ENCODE measurements around the gene MYO10.

The MYO10 gene

DNA sequence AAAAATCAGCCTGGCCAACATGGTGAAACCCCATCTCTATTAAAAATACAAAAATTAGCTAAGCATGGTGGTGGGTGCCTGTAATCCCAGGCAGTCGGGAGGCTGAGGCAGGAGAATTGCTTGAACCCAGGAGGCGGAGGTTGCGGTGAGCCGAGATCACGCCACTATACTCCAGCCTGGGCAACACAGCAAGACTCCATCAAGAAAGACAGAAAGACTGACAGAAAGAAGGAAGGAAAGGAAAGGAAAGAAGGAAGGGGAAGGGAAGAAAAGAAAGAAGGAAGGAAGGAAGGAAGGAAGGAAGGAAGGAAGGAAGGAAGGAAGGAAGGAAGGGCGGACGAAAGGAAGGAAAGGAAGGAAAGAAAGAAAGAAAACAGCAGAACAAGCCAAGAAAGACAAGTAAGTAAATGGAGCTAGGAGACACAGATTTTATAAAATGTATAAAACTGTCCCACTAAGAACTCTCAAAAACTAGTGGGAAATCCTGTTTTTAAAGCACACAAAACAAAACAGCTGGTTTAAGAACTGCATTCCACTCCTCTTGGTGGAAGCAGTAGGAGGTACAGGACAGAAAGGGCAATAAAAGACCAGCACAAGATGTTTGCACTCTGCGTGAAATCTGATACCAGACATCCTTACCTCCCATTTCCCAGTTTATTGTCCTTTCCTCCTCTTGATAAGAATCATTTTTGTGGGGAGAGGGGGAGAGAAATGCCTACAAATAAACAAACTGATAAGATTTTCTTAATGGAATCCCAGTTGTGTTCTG is 46.7 kb downstream of the MYO10 start:
- TF ChIP-seq, protein P1, sequence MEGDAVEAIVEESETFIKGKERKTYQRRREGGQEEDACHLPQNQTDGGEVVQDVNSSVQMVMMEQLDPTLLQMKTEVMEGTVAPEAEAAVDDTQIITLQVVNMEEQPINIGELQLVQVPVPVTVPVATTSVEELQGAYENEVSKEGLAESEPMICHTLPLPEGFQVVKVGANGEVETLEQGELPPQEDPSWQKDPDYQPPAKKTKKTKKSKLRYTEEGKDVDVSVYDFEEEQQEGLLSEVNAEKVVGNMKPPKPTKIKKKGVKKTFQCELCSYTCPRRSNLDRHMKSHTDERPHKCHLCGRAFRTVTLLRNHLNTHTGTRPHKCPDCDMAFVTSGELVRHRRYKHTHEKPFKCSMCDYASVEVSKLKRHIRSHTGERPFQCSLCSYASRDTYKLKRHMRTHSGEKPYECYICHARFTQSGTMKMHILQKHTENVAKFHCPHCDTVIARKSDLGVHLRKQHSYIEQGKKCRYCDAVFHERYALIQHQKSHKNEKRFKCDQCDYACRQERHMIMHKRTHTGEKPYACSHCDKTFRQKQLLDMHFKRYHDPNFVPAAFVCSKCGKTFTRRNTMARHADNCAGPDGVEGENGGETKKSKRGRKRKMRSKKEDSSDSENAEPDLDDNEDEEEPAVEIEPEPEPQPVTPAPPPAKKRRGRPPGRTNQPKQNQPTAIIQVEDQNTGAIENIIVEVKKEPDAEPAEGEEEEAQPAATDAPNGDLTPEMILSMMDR (IDR thresholded peaks at IDR 0.05; ENCODE audit: insufficient read depth, low read length, poor library complexity, severe bottlenecking): no peak
- Histone ChIP-seq H3K27me3 (replicated peaks; ENCODE audit: control insufficient read depth, insufficient read depth, low read length) (no peaks in the 10 kb centered on the region), H3K36me3 (ENCODE audit: control insufficient read depth, insufficient read depth, low read length) (no peaks in the 10 kb centered on the region), H3K4me3 (replicated peaks; ENCODE audit: low read depth, low read length) (no peak overlapping the region)
- DNase-seq (ENCODE audit: extremely low read depth, insufficient read length): no peak

DNA sequence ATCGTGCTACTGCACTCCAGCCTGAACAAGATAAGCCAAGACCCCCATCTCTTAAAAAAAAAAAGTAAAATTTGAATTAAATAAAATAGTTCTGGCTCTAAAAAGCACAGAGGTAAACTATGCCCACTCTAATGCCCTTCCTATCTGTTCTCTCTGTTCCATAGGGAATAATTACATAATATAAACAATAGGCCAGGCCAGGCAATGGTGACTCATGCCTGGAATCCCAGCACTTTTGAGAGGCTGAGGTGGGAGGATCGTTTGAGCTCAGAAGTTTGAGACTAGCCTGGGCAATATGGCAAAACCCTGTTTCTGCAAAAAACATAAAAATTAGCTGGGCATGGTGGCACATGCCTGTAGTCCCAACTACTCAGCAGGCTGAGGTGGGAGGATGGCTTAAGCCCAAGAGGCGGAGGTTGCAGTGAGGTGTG is 47.4 kb downstream of the MYO10 start:
- DNase-seq (ENCODE audit: extremely low read depth, insufficient read length): no peak
- H3K4me3 ChIP-seq (replicated peaks; ENCODE audit: low read depth, low read length): no peak overlapping the region
- TF ChIP-seq, protein P1 (IDR thresholded peaks at IDR 0.05; ENCODE audit: insufficient read depth, low read length, poor library complexity, severe bottlenecking): no peak
- H3K27me3 ChIP-seq (replicated peaks; ENCODE audit: control insufficient read depth, insufficient read depth, low read length): no peaks in the 10 kb centered on the region
- no peaks in the 10 kb centered on the region for H3K36me3 ChIP-seq (ENCODE audit: control insufficient read depth, insufficient read depth, low read length)

DNA sequence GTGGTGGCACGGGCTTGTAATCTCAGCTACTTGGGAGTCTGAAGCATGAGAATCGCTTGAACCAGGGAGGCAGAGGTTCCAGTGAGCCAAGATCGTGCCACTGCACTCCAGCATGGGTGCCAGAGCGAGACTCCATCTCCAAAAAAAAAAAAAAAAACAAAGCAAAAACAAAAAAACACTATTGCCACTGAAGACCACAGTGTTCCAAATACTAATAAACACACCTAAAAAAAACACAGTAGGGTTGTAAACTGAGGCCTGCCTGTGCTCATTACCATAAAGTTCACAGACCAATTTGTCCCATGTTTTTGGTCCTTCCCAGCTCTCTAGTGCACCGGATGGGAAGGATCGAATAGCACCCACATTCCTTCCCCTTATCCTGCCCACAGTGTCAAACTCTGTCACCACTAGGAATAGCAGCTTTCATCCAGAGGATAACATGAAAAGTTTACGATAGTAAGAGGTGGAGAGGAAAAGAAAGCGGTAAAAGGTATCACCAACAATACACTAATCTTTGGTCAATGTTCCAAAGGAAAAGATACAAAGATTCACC is 49.2 kb downstream of the MYO10 start:
- Histone ChIP-seq H3K36me3 (ENCODE audit: control insufficient read depth, insufficient read depth, low read length) (no peaks in the 10 kb centered on the region), H3K27me3 (replicated peaks; ENCODE audit: control insufficient read depth, insufficient read depth, low read length) (no peaks in the 10 kb centered on the region), H3K4me3 (replicated peaks; ENCODE audit: low read depth, low read length) (no peak overlapping the region)
- DNase-seq (ENCODE audit: extremely low read depth, insufficient read length): no peak
- TF ChIP-seq, protein P1 (IDR thresholded peaks at IDR 0.05; ENCODE audit: insufficient read depth, low read length, poor library complexity, severe bottlenecking): no peak

DNA sequence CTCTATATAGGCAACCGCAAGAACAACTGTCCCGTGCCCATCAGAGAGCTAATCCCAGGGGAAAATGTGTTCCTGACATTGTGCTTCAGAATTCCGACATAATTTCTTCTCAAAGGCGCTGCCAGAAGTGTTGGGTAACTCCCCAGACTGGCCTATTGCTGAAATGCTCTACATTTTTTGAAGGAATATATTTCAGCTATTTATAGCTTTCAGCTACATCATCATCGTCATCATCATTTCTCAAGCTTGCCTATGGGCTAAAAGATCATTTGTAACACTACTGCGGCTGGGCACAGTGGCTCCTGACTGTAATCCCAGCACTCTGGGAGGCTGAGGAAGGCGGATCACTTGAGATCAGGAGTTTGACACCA is 49.7 kb downstream of the MYO10 start:
- TF ChIP-seq, protein P1 (IDR thresholded peaks at IDR 0.05; ENCODE audit: insufficient read depth, low read length, poor library complexity, severe bottlenecking): no peak
- no peak overlapping the region for H3K4me3 ChIP-seq (replicated peaks; ENCODE audit: low read depth, low read length)
- H3K27me3 ChIP-seq (replicated peaks; ENCODE audit: control insufficient read depth, insufficient read depth, low read length): no peaks in the 10 kb centered on the region
- H3K36me3 ChIP-seq (ENCODE audit: control insufficient read depth, insufficient read depth, low read length): no peaks in the 10 kb centered on the region
- DNase-seq (ENCODE audit: extremely low read depth, insufficient read length): no peak

DNA sequence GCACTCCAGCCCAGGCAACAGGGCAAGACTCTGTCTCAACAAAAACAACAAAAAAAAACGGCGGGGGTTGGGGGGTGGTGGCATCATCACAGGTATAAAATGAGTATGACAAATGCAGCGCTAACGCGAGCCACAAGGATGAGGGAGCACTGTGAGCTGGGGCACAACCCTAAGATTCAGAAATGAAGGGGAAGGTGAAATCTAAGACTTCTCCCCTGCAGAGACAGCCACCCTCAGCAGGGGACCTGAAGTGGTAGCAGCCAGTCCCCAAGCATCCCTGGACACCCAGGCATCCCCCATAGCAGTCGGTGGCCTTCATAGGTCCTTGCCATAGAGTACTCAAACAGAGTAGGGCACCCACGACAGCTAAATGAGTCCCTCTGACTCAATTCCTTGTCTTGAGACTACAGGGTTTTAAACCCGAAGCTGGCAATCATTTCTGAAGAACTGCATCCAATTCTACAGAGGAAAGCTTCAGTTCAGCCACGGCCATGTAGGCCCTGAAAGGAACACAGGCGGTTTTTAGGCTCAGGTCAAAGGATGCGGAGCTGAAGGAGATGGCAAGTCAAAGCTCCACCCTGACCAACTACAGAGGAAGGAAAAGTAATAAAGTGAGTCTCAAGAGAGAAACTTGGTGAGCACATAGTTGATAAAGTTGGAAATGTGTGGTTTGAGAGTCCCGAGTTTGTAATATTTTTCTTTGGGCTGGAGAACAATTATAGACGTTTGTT is 50.3 kb downstream of the MYO10 start:
- Histone ChIP-seq H3K27me3 (replicated peaks; ENCODE audit: control insufficient read depth, insufficient read depth, low read length) (no peaks in the 10 kb centered on the region), H3K36me3 (ENCODE audit: control insufficient read depth, insufficient read depth, low read length) (no peaks in the 10 kb centered on the region), H3K4me3 (replicated peaks; ENCODE audit: low read depth, low read length) (no peak overlapping the region)
- TF ChIP-seq, protein P1 (IDR thresholded peaks at IDR 0.05; ENCODE audit: insufficient read depth, low read length, poor library complexity, severe bottlenecking): no peak
- DNase-seq (ENCODE audit: extremely low read depth, insufficient read length): no peak

Measured in GM06990 (cell line).